LoVo (cell line): Measurements from ENCODE around the gene ZNF630.
A peak's percentile ranks its signal among the peaks of the same experiment; 100 is the strongest.
"Not testable (repeated sequence)": the region's sequence is repeated elsewhere in the genome, so short reads cannot be mapped to it uniquely, and the experiment has no call there.

ENCODE experiments used
- DNase-seq: peaks from one replicate; pipeline ENCODE4 v3.0.0-alpha.2; 2016; ENCODE audit warnings: low spot score

The ZNF630 gene

GRCh38 chrX:48028091-48028490 is 43.3 kb downstream of the ZNF630 start:
- no peak for DNase-seq

- not testable (repeated sequence) for DNase-seq
Observed at GRCh38 chrX:48027545-48027944, 43.9 kb downstream of the ZNF630 start.

GRCh38 chrX:48025561-48025960 is 45.9 kb downstream of the ZNF630 start:
- peak; percentile 51 for DNase-seq

- no peak for DNase-seq
Observed at GRCh38 chrX:48022738-48023137, 48.7 kb downstream of the ZNF630 start.

GRCh38 chrX:48022100-48022499 is 49.3 kb downstream of the ZNF630 start:
- no peak for DNase-seq

- DNase-seq = peak; percentile 66
Observed at GRCh38 chrX:48021026-48021900, 50.2 kb downstream of the ZNF630 start.

- DNase-seq = not testable (repeated sequence)
Observed at GRCh38 chrX:48020472-48020871, 51.0 kb downstream of the ZNF630 start.

- not testable (repeated sequence) for DNase-seq
Observed at GRCh38 chrX:48019892-48020291, 51.5 kb downstream of the ZNF630 start.

- DNase-seq = not testable (repeated sequence)
Observed at GRCh38 chrX:48016583-48017310, 54.7 kb downstream of the ZNF630 start.

GRCh38 chrX:48009445-48009960 is 61.9 kb downstream of the ZNF630 start:
- not testable (repeated sequence) for DNase-seq
